C4-2B (cell line): ENCODE results near the gene FAM13A.
A peak's percentile ranks its signal among the peaks of the same experiment; 100 is the strongest.

ENCODE experiments used
- H3K27ac ChIP-seq: fragments of 450-650 bp; 2 replicates; pipeline ENCODE4 v1.5.1; 2017
- CTCF ChIP-seq: fragments of 450-650 bp; conservative IDR thresholded peaks from 2 replicates; pipeline ENCODE4 v1.5.1; 2017; ENCODE audit warnings: mild to moderate bottlenecking
- ZFX ChIP-seq: fragments of 450-650 bp; IDR thresholded peaks from 2 replicates; pipeline ENCODE4 v1.6.1; 2017

The FAM13A gene

GRCh38 chr4:88843067-88843685 lies 213.8 kb downstream of the FAM13A start:
- H3K27ac ChIP-seq: peak overlapping the region; percentile 59; the same call in 1 of the 2 replicates
- TF ChIP-seq ZFX: no peak
- no peak for TF ChIP-seq CTCF

GRCh38 chr4:88841635-88842034 lies 215.3 kb downstream of the FAM13A start:
- H3K27ac ChIP-seq: no peak overlapping the region
- TF ChIP-seq ZFX (no peak), CTCF (no peak)

- no peak for TF ChIP-seq CTCF
- no peak for TF ChIP-seq ZFX
- H3K27ac ChIP-seq: no peak overlapping the region
Observed at GRCh38 chr4:88836216-88836615, 220.8 kb downstream of the FAM13A start.

GRCh38 chr4:88831031-88831430 lies 226.0 kb downstream of the FAM13A start:
- no peak overlapping the region for H3K27ac ChIP-seq
- TF ChIP-seq CTCF (no peak), ZFX (no peak)

- H3K27ac ChIP-seq: no peak overlapping the region
- TF ChIP-seq ZFX: no peak
- no peak for TF ChIP-seq CTCF
Observed at GRCh38 chr4:88830598-88830997, 226.4 kb downstream of the FAM13A start.

- TF ChIP-seq CTCF (no peak), ZFX (no peak)
- H3K27ac ChIP-seq: no peak overlapping the region
Observed at GRCh38 chr4:88828842-88829571, 228.0 kb downstream of the FAM13A start.

GRCh38 chr4:88827442-88827841 lies 229.5 kb downstream of the FAM13A start:
- no peak overlapping the region for H3K27ac ChIP-seq
- no peak for TF ChIP-seq CTCF
- TF ChIP-seq ZFX: no peak
